ENCODE measurements around the gene BCORL1. TPM values are rescaled to one million over a fixed set of nuclear protein-coding genes. Genes with fewer than 3 reads are reported as not detected.

BCORL1 gene
- total RNA-seq, 1 donor from 2014 or later = 16.2 TPM

GRCh38 chrX:130025256-130025655 lies 42.8 kb downstream of the BCORL1 start:
- Mint-ChIP-seq H3K27ac (no peak overlapping the region), H3K36me3 (ENCODE audit: low read depth) (peaks cover 15% of the 10 kb centered on the region), H3K4me1 (ENCODE audit: low read depth) (peaks cover 8% of the 10 kb centered on the region), H3K27me3 (ENCODE audit: low read depth) (no peaks in the 10 kb centered on the region), H3K4me3 (ENCODE audit: low read depth) (no peak overlapping the region), H3K9me3 (no peaks in the 10 kb centered on the region)
- DNase-seq (ENCODE audit: low spot score) = no peak
- intact Hi-C loops (cut with micrococcal nuclease) = loop anchor here (10.0 kb wide), 1 partner anchor 420 kb away; no protein-coding TSS in a partner anchor

- intact Hi-C loops (cut with micrococcal nuclease) = loop anchor here (10.0 kb wide), 1 partner anchor 423 kb away; no protein-coding TSS in a partner anchor
- Mint-ChIP-seq H3K27me3 (ENCODE audit: low read depth) (no peaks in the 10 kb centered on the region), H3K27ac (no peak overlapping the region), H3K36me3 (ENCODE audit: low read depth) (peaks cover 18% of the 10 kb centered on the region), H3K4me3 (ENCODE audit: low read depth) (no peak overlapping the region), H3K4me1 (ENCODE audit: low read depth) (peaks cover 8% of the 10 kb centered on the region), H3K9me3 (no peaks in the 10 kb centered on the region)
- no peak for DNase-seq (ENCODE audit: low spot score)
These were observed 45.1 kb downstream of the BCORL1 start for GRCh38 chrX:130027569-130027968.

- peaks cover 8% of the 10 kb centered on the region for H3K4me1 Mint-ChIP-seq (ENCODE audit: low read depth)
- no peak overlapping the region for H3K27ac Mint-ChIP-seq
- H3K4me3 Mint-ChIP-seq (ENCODE audit: low read depth) = no peak overlapping the region
- intact Hi-C loops (cut with micrococcal nuclease) = loop anchor here (1.0 to 10.0 kb wide), 2 partner anchors 103 to 423 kb away; no protein-coding TSS in a partner anchor
- peak; percentile 13 for DNase-seq (ENCODE audit: low spot score)
- H3K27me3 Mint-ChIP-seq (ENCODE audit: low read depth) = no peaks in the 10 kb centered on the region
- no peaks in the 10 kb centered on the region for H3K9me3 Mint-ChIP-seq
- peaks cover 15% of the 10 kb centered on the region for H3K36me3 Mint-ChIP-seq (ENCODE audit: low read depth)
These were observed 45.8 kb downstream of the BCORL1 start for GRCh38 chrX:130028196-130028595.

GRCh38 chrX:130030826-130031225 lies 48.4 kb downstream of the BCORL1 start:
- intact Hi-C loops (cut with micrococcal nuclease) = no loop called here
- H3K27me3 Mint-ChIP-seq (ENCODE audit: low read depth) = no peaks in the 10 kb centered on the region
- H3K4me1 Mint-ChIP-seq (ENCODE audit: low read depth) = no peaks in the 10 kb centered on the region
- H3K27ac Mint-ChIP-seq = no peak overlapping the region
- peaks cover 10% of the 10 kb centered on the region for H3K36me3 Mint-ChIP-seq (ENCODE audit: low read depth)
- H3K4me3 Mint-ChIP-seq (ENCODE audit: low read depth) = no peak overlapping the region
- no peaks in the 10 kb centered on the region for H3K9me3 Mint-ChIP-seq
- no peak for DNase-seq (ENCODE audit: low spot score)

- Mint-ChIP-seq H3K4me1 (ENCODE audit: low read depth) (no peaks in the 10 kb centered on the region), H3K4me3 (ENCODE audit: low read depth) (no peak overlapping the region), H3K9me3 (no peaks in the 10 kb centered on the region), H3K27ac (no peak overlapping the region), H3K27me3 (ENCODE audit: low read depth) (no peaks in the 10 kb centered on the region), H3K36me3 (ENCODE audit: low read depth) (peaks cover 10% of the 10 kb centered on the region)
- DNase-seq (ENCODE audit: low spot score) = no peak
- intact Hi-C loops (cut with micrococcal nuclease) = no loop called here
These were observed 50.1 kb downstream of the BCORL1 start for GRCh38 chrX:130032552-130032951.

GRCh38 chrX:130034178-130034577 lies 51.7 kb downstream of the BCORL1 start:
- H3K4me3 Mint-ChIP-seq (ENCODE audit: low read depth) = no peak overlapping the region
- peaks cover 7% of the 10 kb centered on the region for H3K36me3 Mint-ChIP-seq (ENCODE audit: low read depth)
- no peaks in the 10 kb centered on the region for H3K4me1 Mint-ChIP-seq (ENCODE audit: low read depth)
- H3K9me3 Mint-ChIP-seq = no peaks in the 10 kb centered on the region
- no peak for DNase-seq (ENCODE audit: low spot score)
- intact Hi-C loops (cut with micrococcal nuclease) = no loop called here
- H3K27ac Mint-ChIP-seq = no peak overlapping the region
- H3K27me3 Mint-ChIP-seq (ENCODE audit: low read depth) = no peaks in the 10 kb centered on the region

- intact Hi-C loops (cut with micrococcal nuclease) = no loop called here
- DNase-seq (ENCODE audit: low spot score) = no peak
- Mint-ChIP-seq H3K4me3 (ENCODE audit: low read depth) (no peak overlapping the region), H3K36me3 (ENCODE audit: low read depth) (peaks cover 5% of the 10 kb centered on the region), H3K9me3 (no peaks in the 10 kb centered on the region), H3K27me3 (ENCODE audit: low read depth) (no peaks in the 10 kb centered on the region), H3K27ac (no peak overlapping the region), H3K4me1 (ENCODE audit: low read depth) (no peaks in the 10 kb centered on the region)
These were observed 57.4 kb downstream of the BCORL1 start for GRCh38 chrX:130039847-130040246.

GRCh38 chrX:130047416-130047815 lies 65.0 kb downstream of the BCORL1 start:
- DNase-seq (ENCODE audit: low spot score) = no peak
- Mint-ChIP-seq H3K27ac (no peak overlapping the region), H3K4me1 (ENCODE audit: low read depth) (no peaks in the 10 kb centered on the region), H3K27me3 (ENCODE audit: low read depth) (no peaks in the 10 kb centered on the region), H3K4me3 (ENCODE audit: low read depth) (no peak overlapping the region), H3K9me3 (no peaks in the 10 kb centered on the region), H3K36me3 (ENCODE audit: low read depth) (peaks cover 16% of the 10 kb centered on the region)
- intact Hi-C loops (cut with micrococcal nuclease) = no loop called here

GRCh38 chrX:130048686-130049222 lies 66.3 kb downstream of the BCORL1 start:
- intact Hi-C loops (cut with micrococcal nuclease) = no loop called here
- no peaks in the 10 kb centered on the region for H3K27me3 Mint-ChIP-seq (ENCODE audit: low read depth)
- H3K4me1 Mint-ChIP-seq (ENCODE audit: low read depth) = no peaks in the 10 kb centered on the region
- DNase-seq (ENCODE audit: low spot score) = no peak
- no peak overlapping the region for H3K27ac Mint-ChIP-seq
- H3K36me3 Mint-ChIP-seq (ENCODE audit: low read depth) = peaks cover 18% of the 10 kb centered on the region
- no peak overlapping the region for H3K4me3 Mint-ChIP-seq (ENCODE audit: low read depth)
- no peaks in the 10 kb centered on the region for H3K9me3 Mint-ChIP-seq

GRCh38 chrX:130049821-130050220 lies 67.4 kb downstream of the BCORL1 start:
- DNase-seq (ENCODE audit: low spot score) = no peak
- Mint-ChIP-seq H3K27me3 (ENCODE audit: low read depth) (no peaks in the 10 kb centered on the region), H3K9me3 (no peaks in the 10 kb centered on the region), H3K4me1 (ENCODE audit: low read depth) (no peaks in the 10 kb centered on the region), H3K4me3 (ENCODE audit: low read depth) (no peak overlapping the region), H3K27ac (no peak overlapping the region), H3K36me3 (ENCODE audit: low read depth) (peaks cover 22% of the 10 kb centered on the region)
- intact Hi-C loops (cut with micrococcal nuclease) = no loop called here

- intact Hi-C loops (cut with micrococcal nuclease) = no loop called here
- H3K27me3 Mint-ChIP-seq (ENCODE audit: low read depth) = no peaks in the 10 kb centered on the region
- no peak for DNase-seq (ENCODE audit: low spot score)
- H3K27ac Mint-ChIP-seq = no peak overlapping the region
- H3K4me3 Mint-ChIP-seq (ENCODE audit: low read depth) = no peak overlapping the region
- no peaks in the 10 kb centered on the region for H3K9me3 Mint-ChIP-seq
- peaks cover 25% of the 10 kb centered on the region for H3K36me3 Mint-ChIP-seq (ENCODE audit: low read depth)
- H3K4me1 Mint-ChIP-seq (ENCODE audit: low read depth) = no peaks in the 10 kb centered on the region
These were observed 68.9 kb downstream of the BCORL1 start for GRCh38 chrX:130051176-130051845.

- Mint-ChIP-seq H3K27ac (no peak overlapping the region), H3K4me3 (ENCODE audit: low read depth) (no peak overlapping the region), H3K27me3 (ENCODE audit: low read depth) (no peaks in the 10 kb centered on the region), H3K36me3 (ENCODE audit: low read depth) (peaks cover 16% of the 10 kb centered on the region), H3K4me1 (ENCODE audit: low read depth) (no peaks in the 10 kb centered on the region), H3K9me3 (no peaks in the 10 kb centered on the region)
- intact Hi-C loops (cut with micrococcal nuclease) = no loop called here
- no peak for DNase-seq (ENCODE audit: low spot score)
These were observed 70.8 kb downstream of the BCORL1 start for GRCh38 chrX:130053236-130053635.

GRCh38 chrX:130055103-130055502 lies 72.7 kb downstream of the BCORL1 start:
- H3K9me3 Mint-ChIP-seq = no peaks in the 10 kb centered on the region
- peaks cover 2% of the 10 kb centered on the region for H3K4me1 Mint-ChIP-seq (ENCODE audit: low read depth)
- DNase-seq (ENCODE audit: low spot score) = no peak
- intact Hi-C loops (cut with micrococcal nuclease) = no loop called here
- peaks cover 11% of the 10 kb centered on the region for H3K36me3 Mint-ChIP-seq (ENCODE audit: low read depth)
- no peak overlapping the region for H3K4me3 Mint-ChIP-seq (ENCODE audit: low read depth)
- no peaks in the 10 kb centered on the region for H3K27me3 Mint-ChIP-seq (ENCODE audit: low read depth)
- H3K27ac Mint-ChIP-seq = no peak overlapping the region
